Progenitor cell of endocrine pancreas (in vitro differentiated cells): ENCODE measurements around the gene BRMS1. TPM values are rescaled to one million over a fixed set of nuclear protein-coding genes. Genes with fewer than 3 reads are reported as not detected.

Experiments
- DNase-seq: peaks from one replicate; pipeline ENCODE4 v3.0.0; 2021; ENCODE audit warnings: low spot score; ENCODE audit not compliant: unreplicated experiment
- H3K27ac Mint-ChIP-seq: 2 replicates; pipeline ENCODE4 v1.8.0; 2021; ENCODE audit warnings: mild to moderate bottlenecking, moderate library complexity, mixed read lengths
- H3K27me3 Mint-ChIP-seq: 2 replicates; pipeline ENCODE4 v1.8.0; 2021; ENCODE audit warnings: mixed read lengths
- H3K36me3 Mint-ChIP-seq: 2 replicates; pipeline ENCODE4 v1.8.0; 2022; ENCODE audit warnings: mixed read lengths; ENCODE audit not compliant: insufficient read depth
- H3K4me1 Mint-ChIP-seq: 2 replicates; pipeline ENCODE4 v1.8.0; 2021; ENCODE audit warnings: low read depth, mixed read lengths
- H3K4me3 Mint-ChIP-seq: 2 replicates; pipeline ENCODE4 v1.8.0; 2021; ENCODE audit warnings: low read depth, mild to moderate bottlenecking, moderate library complexity, mixed read lengths
- H3K9me3 Mint-ChIP-seq: 2 replicates; pipeline ENCODE4 v1.8.0; 2021; ENCODE audit warnings: low read depth, mixed read lengths
- total RNA-seq: library from RNA; stranded (reverse); gene quantifications from 2 replicates; pipeline ENCODE4 v1.2.1, GENCODE V29; 2021
- TF ChIP-seq, protein P1 (sequence below): fragments of 200-600 bp; sonication (generic); IDR thresholded peaks from one replicate; pipeline ENCODE4 v1.5.0; 2021; ENCODE audit warnings: antibody characterized with exemption, mild to moderate bottlenecking; ENCODE audit not compliant: unreplicated experiment

BRMS1 gene
- total RNA-seq, 1 donor from 2014 or later, result 38.1 TPM

DNA sequence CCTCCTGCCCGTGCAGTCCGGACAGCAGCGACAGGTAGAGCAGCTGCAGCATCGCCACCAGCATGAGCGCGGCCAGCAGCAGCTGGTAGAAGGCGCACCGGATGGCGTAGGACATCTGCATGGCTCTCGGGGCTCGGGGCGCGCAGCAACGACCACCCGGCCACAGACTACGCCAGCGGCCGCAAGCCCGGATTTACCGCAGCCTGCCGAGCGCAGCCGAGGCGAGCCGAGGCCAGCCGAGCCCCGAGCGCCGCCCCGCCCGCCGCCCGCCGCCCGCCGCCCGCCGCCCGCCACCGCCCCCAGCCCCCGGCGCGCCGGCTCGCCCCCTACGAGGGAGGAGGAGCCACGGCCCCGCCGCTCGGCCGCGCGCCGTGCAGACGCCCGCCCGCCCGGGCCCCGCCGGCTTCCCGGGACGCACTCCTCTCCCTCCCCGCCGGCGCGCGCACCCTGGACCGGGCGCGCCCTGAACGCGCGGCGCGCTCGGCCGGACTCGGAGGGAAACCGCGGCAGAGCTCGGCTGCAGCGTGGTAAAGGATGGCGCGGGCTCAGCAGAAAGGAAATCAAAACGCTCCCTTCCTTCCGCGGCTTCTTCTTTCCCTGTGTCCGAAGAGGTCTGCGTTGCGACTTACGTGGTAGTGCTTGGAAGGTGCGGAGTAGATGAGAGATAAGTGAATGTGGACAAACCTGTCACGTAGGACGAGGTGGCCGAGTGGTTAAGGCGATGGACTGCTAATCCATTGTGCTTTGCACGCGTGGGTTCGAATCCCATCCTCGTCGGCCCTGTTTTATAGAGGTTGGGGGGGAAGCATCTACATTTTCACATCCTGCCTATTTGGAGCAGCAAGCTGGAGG is 2.7 kb upstream of the BRMS1 start, which contains the start of gene B4GAT1:
Gene B4GAT1 (minus strand): TSS at position 205 of the 852 bp plus-strand sequence. CDS start 84 bp downstream, at position 121.
- H3K4me1 Mint-ChIP-seq, result peaks cover 49% of the 10 kb centered on the region
- TF ChIP-seq, protein P1, sequence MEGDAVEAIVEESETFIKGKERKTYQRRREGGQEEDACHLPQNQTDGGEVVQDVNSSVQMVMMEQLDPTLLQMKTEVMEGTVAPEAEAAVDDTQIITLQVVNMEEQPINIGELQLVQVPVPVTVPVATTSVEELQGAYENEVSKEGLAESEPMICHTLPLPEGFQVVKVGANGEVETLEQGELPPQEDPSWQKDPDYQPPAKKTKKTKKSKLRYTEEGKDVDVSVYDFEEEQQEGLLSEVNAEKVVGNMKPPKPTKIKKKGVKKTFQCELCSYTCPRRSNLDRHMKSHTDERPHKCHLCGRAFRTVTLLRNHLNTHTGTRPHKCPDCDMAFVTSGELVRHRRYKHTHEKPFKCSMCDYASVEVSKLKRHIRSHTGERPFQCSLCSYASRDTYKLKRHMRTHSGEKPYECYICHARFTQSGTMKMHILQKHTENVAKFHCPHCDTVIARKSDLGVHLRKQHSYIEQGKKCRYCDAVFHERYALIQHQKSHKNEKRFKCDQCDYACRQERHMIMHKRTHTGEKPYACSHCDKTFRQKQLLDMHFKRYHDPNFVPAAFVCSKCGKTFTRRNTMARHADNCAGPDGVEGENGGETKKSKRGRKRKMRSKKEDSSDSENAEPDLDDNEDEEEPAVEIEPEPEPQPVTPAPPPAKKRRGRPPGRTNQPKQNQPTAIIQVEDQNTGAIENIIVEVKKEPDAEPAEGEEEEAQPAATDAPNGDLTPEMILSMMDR, result no peak
- peak within 1 kb of the TSS; percentile 96 for H3K4me3 Mint-ChIP-seq
- peak; percentile 66 for DNase-seq
- no peaks in the 10 kb centered on the region for H3K9me3 Mint-ChIP-seq
- no peaks in the 10 kb centered on the region for H3K27me3 Mint-ChIP-seq
- peaks cover 4% of the 10 kb centered on the region for H3K36me3 Mint-ChIP-seq
- peak within 1 kb of the TSS; percentile 99 for H3K27ac Mint-ChIP-seq

DNA sequence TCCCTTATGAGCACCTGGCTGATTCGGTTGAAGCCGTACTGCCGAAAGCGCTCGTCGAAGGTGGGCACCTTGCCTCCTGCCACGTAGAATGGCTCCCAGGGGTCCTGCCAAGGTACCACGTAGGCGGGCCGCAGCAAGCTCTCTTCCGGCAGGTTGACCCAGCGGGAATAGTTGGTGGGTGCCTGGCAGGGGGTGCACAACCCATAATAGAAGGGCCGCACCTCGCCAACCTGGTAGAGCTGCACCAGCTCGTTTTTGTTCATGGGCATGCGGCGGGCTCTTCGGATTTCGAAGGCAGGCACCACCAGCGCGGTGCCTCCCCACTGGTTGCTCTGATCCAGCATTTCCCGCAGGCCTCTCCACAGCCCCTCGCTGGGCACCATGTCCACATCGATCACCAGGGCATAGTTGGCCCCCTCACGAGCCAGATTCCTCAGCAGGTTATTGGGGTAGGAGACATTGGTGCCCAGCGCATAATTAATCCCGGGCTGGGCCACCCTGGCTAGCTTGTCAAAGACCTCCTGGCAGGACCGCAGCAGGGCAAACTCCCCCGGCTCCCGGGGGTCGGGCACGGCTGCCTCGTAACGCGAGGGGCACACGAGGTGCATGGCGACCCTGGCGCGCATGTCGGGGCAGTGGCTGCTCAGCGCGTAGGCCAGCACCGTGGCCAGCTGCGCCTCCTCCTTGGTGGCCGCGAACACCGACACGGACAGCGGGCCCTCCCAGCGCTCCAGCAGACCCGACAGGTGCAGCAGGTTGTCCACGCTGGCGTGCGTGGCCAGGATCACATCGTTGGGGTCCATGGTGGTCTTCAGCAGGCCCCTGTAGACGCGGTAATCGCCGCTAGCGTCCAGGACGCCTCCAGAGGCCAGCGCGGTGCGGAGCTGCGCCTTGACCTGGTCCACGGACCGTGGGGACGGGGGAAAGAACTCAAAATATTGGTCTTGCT is 1.8 kb upstream of the BRMS1 start:
- Mint-ChIP-seq H3K4me1 (peaks cover 44% of the 10 kb centered on the region), H3K4me3 (peak overlapping the region; percentile 96)

DNA sequence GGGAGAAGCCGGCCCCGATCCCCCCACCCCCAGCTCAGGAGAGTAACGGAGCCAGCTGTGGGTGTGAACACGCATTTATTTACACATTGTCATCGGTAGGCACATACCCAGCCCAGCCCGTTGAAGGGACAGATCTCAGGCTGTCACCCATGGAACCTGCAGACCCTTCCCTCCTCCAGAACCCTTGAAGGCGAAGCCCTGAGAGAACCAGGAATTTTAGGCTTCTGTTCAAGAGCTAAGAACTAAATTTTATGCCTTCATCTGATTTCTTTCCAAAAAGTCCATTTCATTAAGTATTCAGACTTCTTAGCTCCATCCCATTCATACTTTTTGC is 379 bp upstream of the BRMS1 start:
- no peaks in the 10 kb centered on the region for H3K27me3 Mint-ChIP-seq
- TF ChIP-seq, protein P1, result no peak
- peaks cover 35% of the 10 kb centered on the region for H3K4me1 Mint-ChIP-seq
- H3K9me3 Mint-ChIP-seq, result no peaks in the 10 kb centered on the region
- peak overlapping the region; percentile 96 for H3K4me3 Mint-ChIP-seq
- peaks cover 3% of the 10 kb centered on the region for H3K36me3 Mint-ChIP-seq
- no peak for DNase-seq
- H3K27ac Mint-ChIP-seq, result peak overlapping the region; percentile 96

More for the DNA sequence above, 1.8 kb upstream of the BRMS1 start:
- Mint-ChIP-seq H3K27me3 (no peaks in the 10 kb centered on the region), H3K27ac (peak overlapping the region; percentile 84), H3K36me3 (peaks cover 1% of the 10 kb centered on the region), H3K9me3 (no peaks in the 10 kb centered on the region)
- TF ChIP-seq, protein P1, result no peak
- no peak for DNase-seq

GRCh38 chr11:66343176-66343575 is 1.7 kb downstream of the BRMS1 start:
- TF ChIP-seq, protein P1, result no peak
- no peaks in the 10 kb centered on the region for H3K27me3 Mint-ChIP-seq
- peaks cover 5% of the 10 kb centered on the region for H3K36me3 Mint-ChIP-seq
- H3K9me3 Mint-ChIP-seq, result no peaks in the 10 kb centered on the region
- peaks cover 31% of the 10 kb centered on the region for H3K4me1 Mint-ChIP-seq
- no peak for DNase-seq
- peak overlapping the region; percentile 96 for H3K4me3 Mint-ChIP-seq
- H3K27ac Mint-ChIP-seq, result peak overlapping the region; percentile 67

GRCh38 chr11:66341502-66342126 is 3.3 kb downstream of the BRMS1 start:
- H3K9me3 Mint-ChIP-seq, result no peaks in the 10 kb centered on the region
- no peak overlapping the region for H3K27ac Mint-ChIP-seq
- peaks cover 4% of the 10 kb centered on the region for H3K36me3 Mint-ChIP-seq
- H3K4me3 Mint-ChIP-seq, result no peak overlapping the region
- peaks cover 27% of the 10 kb centered on the region for H3K4me1 Mint-ChIP-seq
- no peak for DNase-seq
- TF ChIP-seq, protein P1, result no peak
- no peaks in the 10 kb centered on the region for H3K27me3 Mint-ChIP-seq
